A549 treated with RU486 at 1 μM for 4 hours (cell line): ENCODE results near the gene CCNA2. TPM values are rescaled to one million over a fixed set of nuclear protein-coding genes. Genes with fewer than 3 reads are reported as not detected.

Experiments used
- total RNA-seq: library from RNA; stranded (reverse); fragments of 200-300 nt; extraction: Qiagen RNA extraction; gene quantifications from 5 replicates; pipeline ENCODE4 v1.2.3, GENCODE V29; 2022; ENCODE audit warnings: low read depth

The CCNA2 gene
- total RNA-seq = 29.9 to 51.0 TPM (median 47.8 TPM) in 5 replicates

DNA sequence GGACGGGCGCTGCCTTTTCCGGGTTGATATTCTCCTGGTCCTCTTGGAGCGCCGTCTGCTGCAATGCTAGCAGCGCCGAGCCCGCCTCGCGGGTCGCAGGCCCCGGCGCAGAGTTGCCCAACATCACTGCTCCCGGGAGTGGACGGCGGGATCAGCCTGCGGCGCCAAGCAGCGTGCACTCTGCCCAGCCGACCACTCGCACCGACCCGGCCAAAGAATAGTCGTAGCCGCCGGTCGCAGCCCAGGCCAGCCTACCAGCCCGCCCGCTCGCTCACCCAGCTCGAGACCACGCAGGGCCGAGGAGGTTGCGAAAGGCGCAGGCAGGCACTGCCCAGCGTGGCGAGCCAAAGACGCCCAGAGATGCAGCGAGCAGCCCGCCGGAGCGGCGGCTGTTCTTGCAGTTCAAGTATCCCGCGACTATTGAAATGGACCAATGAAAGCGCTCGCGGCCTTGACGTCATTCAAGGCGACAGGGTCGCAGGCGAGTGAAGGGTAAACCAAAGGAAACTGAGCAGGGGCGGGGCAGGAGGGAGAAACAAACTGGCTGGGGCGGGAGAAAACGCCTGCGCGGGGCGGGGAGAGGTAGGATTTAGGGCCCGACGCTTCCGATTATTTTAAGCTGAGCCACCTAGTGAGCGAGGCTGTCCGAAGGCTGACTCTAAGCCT, at the start of gene CCNA2:
TSS of gene CCNA2 (minus strand) at position 379 of the 666 bp plus-strand sequence. CDS start at position 124, 255 bp downstream.

DNA sequence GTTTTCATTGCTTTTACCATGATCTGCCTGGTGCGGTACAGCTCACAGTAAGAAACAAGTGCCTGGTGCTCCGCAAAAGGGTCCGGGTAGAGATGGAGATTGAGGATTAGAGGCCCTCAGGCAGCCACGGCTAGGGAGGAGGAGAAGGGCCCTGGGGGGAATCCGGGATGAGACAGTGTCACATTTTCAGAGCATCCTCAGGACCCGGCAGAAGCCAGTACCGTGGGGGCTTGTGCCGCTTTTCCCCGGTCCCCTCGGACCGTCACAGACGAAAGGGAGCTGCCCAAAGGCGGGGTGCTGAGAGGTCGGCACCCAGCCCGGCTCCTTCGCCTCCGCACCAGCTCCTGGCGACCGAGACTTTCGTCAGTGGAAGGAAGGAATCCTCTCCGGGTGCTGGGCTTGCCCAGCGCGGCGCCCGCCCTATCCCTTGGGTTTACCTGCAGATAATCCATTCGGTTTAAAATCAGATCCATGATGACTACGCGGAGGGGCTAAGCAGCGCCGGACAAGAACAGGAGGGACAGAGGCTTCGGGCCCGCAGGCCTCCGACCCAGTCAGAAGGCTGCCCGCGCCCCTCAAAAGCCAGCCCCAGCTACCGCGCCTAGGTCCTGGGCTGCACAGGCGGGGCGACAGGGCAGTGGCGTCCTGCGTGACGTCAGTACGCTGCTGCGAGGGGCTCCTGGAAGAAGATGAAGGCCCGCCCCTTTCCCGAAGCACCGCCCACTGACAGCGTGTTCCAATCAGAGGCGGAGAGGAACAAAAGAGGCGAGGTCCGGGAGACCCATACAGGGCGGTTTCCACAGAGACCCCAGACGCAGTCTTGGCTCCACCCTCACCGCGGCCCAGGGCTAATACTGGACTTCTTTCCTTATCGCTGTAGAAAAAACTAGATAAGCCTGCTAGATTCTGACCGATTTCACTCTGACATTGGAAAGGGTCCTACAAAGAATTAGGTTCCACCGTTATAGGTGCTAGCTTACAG, 46.4 kb upstream of the CCNA2 start, which contains the start of gene BBS7:
TSS of gene BBS7 (minus strand) at position 634 of the 982 bp plus-strand sequence. CDS start at position 473, 161 bp downstream.

GRCh38 chr4:121800961-121801714, 22.5 kb downstream of the CCNA2 start, which contains the start of gene EXOSC9:
Gene EXOSC9 (plus strand): TSS chr4:121801323. CDS start chr4:121801425, 102 bp downstream.

Other genes starting within 250 kb of the CCNA2 start
- gene ANXA5, start 126.9 kb downstream of the CCNA2 start, total RNA-seq = 443 to 553 TPM (median 474 TPM) in 5 replicates
- gene SMIM43, start 58.7 kb downstream of the CCNA2 start, total RNA-seq = 0.20 to 0.37 TPM (median 0.33 TPM) in 5 replicates
- gene EXOSC9, start 22.6 kb downstream of the CCNA2 start, total RNA-seq = 28.6 to 39.5 TPM (median 29.8 TPM) in 5 replicates
- 12.0 to 13.7 TPM (median 12.9 TPM) in 5 replicates for gene BBS7, start 46.6 kb upstream of the CCNA2 start, total RNA-seq
- gene TRPC3, start 128.2 kb upstream of the CCNA2 start, total RNA-seq = 0.07 to 0.16 TPM (median 0.08 TPM) in 3 of 5 replicates, not detected in the others